ENCODE data around the gene TNFSF13.

The TNFSF13 gene

DNA sequence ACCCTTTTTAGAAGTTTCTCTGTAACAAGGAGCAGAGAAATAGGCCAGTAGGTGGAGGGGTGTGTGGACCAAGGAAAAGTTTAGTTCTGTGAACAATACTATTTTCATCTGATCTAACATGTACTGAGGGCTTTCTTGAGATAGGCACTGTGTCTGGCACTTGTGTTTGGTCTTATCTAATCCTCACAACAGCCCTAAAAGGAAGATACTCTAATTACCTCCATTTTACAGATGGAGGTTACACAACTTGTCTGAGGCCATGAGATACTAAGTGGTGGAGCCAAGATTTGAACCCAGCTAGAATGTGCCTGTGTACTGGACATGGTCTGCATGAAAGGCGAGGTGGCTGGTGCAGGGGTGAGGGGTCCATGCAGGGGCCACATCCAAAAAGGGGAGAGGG, 5.2 kb upstream of the TNFSF13 start:
- DNase-seq: peak; percentile 74

DNA sequence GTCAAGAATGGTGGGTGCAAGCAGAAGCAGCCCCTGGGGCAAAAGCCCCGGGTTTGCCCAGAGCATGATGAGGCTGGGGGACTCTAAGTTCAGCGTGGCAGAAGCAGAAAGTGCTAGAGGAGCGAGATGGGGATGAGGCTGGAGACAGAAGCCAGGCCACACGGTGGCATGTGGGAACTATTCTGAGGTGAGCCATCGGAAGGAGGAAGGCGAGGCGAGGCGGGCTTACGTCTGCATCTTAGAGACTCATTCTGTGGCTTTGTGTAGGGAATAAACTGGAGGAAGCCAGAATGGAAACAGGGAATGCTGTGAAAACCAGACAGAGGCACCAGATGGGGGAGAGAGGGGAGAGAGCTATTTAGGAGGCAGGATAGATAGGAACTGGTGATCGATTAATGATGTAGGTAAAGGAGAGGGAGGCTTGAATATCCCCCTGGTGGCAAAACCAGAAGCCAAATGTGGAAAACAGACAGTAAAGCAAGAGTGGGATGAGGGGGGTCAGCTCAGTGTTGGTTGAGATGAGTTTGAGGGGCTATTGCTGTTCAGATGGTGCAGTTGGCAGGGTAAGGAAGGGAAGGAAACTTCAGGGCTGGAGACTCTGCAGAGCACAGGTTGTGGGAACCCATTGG, 3.1 kb upstream of the TNFSF13 start:
- DNase-seq: peak; percentile 22

DNA sequence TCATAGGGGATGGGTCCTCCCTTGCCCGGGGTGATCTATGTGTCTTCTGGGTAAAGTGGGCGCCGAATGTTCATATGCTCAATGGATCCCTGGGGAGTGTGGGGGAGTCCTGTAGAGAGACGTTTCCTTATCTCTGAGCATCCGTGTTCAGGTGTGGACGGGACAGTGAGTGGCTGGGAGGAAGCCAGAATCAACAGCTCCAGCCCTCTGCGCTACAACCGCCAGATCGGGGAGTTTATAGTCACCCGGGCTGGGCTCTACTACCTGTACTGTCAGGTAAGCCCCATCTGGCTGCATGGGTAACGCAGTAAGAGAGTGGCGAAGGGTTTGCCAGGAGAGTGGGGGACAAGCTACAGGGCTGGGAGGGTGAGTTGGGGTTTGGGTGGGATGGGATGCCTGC, 1.9 kb upstream of the TNFSF13 start:
- DNase-seq: no peak

DNA sequence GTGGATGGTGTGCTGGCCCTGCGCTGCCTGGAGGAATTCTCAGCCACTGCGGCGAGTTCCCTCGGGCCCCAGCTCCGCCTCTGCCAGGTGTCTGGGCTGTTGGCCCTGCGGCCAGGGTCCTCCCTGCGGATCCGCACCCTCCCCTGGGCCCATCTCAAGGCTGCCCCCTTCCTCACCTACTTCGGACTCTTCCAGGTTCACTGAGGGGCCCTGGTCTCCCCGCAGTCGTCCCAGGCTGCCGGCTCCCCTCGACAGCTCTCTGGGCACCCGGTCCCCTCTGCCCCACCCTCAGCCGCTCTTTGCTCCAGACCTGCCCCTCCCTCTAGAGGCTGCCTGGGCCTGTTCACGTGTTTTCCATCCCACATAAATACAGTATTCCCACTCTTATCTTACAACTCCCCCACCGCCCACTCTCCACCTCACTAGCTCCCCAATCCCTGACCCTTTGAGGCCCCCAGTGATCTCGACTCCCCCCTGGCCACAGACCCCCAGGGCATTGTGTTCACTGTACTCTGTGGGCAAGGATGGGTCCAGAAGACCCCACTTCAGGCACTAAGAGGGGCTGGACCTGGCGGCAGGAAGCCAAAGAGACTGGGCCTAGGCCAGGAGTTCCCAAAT, 1.3 kb upstream of the TNFSF13 start:
- DNase-seq: no peak

DNA sequence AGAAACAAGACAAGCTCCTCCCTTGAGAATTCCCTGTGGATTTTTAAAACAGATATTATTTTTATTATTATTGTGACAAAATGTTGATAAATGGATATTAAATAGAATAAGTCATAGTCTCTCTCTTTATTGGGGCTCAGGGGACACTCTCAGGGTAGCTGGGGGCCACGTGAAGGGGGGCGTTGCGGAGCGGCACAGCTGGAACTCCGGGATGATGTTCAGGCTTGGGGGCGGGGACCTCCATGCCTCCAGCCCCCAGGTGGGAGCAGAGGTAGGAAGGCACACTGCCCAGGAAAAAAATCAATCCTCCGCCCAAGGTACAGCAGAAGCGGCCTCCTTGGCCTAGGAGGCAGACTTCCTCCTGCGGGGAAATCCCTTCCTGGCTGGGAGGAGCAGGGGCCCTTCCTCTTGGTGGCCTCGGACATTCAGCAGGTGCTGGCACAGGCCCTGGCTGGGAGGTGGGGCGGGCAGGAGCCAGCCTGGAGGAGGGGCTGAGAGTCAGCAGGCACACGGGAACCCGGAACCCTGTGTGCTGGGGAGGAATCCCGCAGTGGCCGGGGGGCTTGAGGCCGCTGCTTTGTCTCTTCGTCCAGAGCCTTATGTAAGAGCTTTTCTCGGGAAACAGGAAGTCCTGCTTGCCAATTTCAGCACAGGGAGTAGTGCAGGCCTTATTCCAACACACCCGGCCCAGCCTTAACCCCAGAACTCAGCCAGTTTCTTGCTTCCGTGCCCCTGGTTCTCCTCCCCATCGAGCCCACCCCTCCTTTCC, 591 bp upstream of the TNFSF13 start:
- DNase-seq: peak; percentile 91

DNA sequence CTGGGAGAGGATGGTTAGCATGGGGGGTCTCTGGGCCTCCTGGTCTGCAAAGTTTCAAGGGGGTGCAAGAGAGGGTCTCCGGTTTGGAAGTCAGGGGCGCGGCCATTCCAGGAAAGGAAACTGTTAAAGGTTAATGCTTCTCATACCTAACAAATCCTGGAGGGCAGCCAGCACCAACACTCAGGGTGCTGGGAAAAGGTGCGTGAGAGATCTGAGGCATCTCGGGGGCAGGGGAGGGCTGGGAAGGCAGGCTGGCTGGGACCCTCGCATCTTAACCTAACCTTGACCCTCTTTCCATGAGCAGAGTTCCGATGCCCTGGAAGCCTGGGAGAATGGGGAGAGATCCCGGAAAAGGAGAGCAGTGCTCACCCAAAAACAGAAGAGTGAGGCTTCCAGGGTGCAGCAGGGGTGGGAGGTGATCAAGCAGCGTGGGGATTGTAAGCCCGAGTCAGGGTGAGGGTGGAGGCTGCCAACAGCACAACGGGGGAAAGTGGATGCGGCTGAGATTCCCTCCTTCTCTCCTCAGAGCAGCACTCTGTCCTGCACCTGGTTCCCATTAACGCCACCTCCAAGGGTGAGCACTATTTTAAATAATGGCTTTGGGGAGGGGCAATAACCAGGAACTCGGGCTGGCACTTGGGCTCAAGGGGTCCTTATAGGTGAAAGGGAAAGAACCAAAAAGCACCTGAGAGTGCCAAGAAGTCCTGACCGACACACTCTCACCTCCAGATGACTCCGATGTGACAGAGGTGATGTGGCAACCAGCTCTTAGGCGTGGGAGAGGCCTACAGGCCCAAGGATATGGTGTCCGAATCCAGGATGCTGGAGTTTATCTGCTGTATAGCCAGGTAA, 996 bp downstream of the TNFSF13 start:
- peak; percentile 19 for DNase-seq

DNA sequence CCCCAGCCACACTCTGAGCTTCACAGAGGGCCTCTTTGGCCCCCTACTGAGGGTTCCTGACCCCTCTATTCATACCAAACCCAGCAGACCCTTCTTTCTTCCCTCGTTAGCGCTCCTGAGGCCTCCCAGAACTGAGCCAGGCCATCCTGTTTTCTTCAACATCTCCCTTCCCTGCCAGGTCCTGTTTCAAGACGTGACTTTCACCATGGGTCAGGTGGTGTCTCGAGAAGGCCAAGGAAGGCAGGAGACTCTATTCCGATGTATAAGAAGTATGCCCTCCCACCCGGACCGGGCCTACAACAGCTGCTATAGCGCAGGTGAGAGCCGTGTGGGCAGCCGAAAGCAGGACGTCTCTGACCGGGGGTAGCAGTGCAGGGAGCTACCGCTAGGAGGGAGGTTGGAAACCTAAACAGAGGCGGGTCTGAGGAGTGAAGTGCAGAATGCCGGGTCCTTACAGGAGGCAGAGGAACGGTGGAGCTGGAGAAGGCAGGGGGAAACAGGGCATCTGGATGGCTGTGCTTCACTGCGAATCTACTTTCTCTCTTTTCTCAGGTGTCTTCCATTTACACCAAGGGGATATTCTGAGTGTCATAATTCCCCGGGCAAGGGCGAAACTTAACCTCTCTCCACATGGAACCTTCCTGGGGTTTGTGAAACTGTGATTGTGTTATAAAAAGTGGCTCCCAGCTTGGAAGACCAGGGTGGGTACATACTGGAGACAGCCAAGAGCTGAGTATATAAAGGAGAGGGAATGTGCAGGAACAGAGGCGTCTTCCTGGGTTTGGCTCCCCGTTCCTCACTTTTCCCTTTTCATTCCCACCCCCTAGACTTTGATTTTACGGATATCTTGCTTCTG, 1.9 kb downstream of the TNFSF13 start:
- peak; percentile 88 for DNase-seq

DNA sequence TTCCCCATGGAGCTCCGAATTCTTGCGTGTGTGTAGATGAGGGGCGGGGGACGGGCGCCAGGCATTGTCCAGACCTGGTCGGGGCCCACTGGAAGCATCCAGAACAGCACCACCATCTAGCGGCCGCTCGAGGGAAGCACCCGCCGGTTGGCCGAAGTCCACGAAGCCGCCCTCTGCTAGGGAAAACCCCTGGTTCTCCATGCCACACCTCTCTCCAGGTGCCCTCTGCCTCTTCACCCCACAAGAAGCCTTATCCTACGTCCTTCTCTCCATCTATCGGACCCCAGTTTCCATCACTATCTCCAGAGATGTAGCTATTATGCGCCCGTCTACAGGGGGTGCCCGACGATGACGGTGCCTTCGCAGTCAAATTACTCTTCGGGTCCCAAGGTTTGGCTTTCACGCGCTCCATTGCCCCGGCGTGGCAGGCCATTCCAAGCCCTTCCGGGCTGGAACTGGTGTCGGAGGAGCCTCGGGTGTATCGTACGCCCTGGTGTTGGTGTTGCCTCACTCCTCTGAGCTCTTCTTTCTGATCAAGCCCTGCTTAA, 2.6 kb downstream of the TNFSF13 start:
- peak; percentile 94 for DNase-seq

DNA sequence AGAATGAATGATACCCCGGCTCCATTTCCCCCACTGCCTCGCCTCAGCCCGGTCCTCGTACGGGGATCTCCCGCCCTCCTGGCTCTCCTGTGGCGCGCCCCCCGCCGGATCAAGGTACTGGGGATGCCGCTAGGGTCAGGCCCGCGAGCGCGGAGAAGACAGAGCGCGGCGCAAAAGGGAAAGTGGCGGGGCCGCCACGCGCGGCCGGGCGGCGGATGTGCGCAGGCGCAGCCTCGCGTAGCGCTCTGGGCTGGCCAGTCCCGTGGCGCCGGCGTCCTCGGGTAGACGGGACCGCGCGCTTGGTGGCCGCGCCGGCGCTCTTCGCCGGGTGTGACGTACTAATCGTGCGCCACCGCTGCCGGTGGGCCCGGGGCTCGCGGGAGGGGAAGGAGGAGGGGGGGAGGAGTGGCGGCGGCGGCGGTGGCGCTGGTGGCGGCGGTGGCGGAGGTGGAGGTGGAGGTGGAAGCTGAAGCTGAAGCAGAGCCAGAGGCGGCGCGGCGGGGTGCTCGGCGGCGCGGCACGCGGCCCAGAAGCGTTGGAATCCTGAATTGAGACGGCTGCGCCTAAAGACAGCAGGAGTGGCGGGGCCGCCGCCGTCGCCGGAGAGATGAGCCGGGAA, 3.1 kb downstream of the TNFSF13 start, which contains the start of gene SENP3:
Gene SENP3, plus strand, starts transcription at position 331 of the 619 bp plus-strand sequence. CDS start 1,158 bp downstream, outside the sequence.
- DNase-seq: peak; percentile 96

DNA sequence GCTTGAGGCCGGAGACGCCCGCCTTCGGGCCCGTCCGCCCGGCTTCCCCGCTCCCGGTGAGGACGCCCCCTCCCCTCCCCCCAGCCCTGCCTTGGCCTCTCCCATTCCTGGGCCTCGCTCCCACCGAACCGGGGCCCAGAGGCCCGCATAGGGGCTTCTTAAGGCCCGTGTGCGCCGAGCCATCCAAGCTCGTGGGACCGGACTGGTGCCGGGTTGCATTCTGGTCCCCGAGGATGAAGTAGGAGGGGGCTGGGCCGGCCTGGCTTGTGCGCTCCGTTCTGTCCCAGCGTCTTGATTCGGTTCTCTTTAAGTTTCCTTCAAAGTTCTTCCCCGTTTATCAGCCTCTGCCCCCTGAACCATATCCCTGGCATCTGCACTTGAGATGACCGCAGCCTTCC, 3.7 kb downstream of the TNFSF13 start:
- peak; percentile 43 for DNase-seq

DNA sequence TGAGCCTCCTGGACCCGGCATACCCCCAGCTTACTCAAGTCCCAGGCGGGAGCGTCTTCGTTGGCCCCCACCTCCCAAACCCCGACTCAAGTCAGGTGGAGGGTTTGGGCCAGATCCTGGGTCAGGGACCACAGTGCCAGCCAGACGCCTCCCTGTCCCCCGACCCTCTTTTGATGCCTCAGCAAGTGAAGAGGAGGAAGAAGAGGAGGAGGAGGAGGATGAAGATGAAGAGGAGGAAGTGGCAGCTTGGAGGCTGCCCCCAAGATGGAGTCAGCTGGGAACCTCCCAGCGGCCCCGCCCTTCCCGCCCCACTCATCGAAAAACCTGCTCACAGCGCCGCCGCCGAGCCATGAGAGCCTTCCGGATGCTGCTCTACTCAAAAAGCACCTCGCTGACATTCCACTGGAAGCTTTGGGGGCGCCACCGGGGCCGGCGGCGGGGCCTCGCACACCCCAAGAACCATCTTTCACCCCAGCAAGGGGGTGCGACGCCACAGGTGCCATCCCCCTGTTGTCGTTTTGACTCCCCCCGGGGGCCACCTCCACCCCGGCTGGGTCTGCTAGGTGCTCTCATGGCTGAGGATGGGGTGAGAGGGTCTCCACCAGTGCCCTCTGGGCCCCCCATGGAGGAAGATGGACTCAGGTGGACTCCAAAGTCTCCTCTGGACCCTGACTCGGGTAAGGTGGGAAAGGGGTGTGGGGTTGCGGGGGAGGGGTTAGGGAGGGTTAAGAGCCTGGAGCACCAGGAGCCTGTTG, 4.7 kb downstream of the TNFSF13 start:
- no peak for DNase-seq

DNA sequence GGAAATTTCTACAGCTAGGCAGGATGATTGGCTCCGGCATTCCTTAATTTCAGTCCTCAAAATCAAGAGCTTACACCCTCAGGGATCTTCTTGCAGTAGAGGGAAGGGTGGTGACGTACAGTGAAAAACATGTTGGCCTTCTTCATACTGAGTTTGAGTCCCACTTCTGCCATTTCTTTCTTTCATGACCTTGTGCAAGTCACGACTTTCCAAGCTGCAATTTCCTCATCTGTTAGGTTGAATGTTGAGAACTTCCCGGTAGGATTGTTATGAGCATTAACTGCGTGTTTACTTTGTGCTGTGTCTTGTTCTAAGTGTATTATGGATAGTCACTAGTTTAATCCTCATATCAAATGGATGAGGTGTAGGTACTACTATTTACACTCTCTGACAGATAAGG, 11.0 kb downstream of the TNFSF13 start:
- DNase-seq: no peak

DNA sequence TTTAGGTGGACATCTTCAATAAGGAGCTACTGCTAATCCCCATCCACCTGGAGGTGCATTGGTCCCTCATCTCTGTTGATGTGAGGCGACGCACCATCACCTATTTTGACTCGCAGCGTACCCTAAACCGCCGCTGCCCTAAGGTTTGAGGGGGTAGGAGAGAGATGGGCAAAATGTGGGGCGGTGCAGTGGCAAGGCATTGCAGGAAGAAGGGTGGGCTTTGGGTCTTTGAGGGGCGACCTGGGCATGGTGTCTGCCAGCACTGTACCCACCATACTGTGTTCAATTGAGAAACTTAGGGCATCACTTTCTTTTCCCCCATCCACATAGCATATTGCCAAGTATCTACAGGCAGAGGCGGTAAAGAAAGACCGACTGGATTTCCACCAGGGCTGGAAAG, 11.8 kb downstream of the TNFSF13 start:
- no peak for DNase-seq

DNA sequence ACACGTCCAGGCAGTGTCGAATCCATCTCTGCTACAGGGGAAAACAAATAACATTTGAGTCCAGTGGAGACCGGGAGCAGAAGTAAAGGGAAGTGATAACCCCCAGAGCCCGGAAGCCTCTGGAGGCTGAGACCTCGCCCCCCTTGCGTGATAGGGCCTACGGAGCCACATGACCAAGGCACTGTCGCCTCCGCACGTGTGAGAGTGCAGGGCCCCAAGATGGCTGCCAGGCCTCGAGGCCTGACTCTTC, 13.7 kb downstream of the TNFSF13 start:
- DNase-seq: no peak

DNA sequence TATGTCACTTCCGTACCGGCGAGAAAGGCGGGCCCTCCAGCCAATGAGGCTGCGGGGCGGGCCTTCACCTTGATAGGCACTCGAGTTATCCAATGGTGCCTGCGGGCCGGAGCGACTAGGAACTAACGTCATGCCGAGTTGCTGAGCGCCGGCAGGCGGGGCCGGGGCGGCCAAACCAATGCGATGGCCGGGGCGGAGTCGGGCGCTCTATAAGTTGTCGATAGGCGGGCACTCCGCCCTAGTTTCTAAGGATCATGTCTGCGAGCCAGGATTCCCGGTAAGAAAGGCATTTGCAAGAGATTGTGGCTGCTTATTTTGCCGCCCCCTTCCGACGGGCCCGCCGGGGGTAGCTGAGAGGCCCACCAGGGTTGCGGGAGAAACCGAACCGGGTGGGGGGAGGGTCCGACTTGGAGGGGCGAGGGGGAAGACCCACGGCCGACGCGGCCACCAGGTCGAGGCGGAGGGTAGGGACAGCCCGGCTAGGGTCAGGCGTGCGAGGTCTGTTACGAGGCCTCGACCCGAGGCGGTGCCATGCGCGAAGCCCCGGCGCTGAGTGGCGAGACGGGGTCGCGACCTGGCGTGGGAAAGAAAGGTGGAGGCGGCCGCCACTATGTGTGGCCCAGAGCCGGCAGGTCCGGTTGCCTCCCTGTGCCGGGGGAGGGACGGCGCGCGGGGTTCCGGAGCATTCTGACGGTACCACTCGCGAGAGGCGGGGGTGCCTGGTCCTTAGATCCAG, 14.2 kb downstream of the TNFSF13 start:
- DNase-seq: peak; percentile 100

DNA sequence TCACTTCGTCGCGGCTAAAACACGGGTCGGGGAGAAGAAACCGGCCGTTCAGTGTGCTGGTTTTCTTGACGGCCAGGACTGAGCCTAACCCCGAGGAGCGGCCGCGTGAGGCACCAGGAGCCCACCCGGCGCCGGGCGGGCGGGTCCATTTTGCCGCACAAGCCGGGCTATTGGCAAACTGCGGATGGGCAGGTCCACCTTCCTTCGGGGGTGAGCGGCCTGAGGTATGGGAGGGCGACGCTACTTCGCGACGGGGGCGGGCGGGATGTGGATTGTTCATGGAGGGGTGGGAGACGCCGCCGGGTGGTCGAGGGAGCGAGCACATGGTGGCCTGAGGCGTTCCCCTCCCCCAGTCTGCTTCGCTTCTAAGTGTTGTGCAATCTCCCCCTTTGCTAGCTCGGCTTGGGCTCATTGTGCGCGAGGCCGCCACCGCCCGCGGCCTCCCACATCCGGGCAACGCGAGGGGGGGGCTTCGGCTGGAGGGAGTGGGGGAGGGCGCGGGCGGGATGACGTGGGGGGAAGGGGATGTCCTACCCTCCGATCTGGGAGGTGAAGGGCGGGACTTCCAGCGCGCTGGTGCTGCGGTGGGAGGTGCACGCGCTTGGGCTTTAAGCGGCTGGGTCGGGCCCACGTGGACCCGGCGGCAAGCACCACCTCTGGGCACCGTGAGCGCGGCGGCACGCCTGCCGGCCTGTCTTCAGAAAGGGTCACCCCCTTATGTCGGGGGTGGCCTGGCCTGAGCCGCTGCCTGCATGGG, 15.0 kb downstream of the TNFSF13 start:
- DNase-seq: peak; percentile 97

DNA sequence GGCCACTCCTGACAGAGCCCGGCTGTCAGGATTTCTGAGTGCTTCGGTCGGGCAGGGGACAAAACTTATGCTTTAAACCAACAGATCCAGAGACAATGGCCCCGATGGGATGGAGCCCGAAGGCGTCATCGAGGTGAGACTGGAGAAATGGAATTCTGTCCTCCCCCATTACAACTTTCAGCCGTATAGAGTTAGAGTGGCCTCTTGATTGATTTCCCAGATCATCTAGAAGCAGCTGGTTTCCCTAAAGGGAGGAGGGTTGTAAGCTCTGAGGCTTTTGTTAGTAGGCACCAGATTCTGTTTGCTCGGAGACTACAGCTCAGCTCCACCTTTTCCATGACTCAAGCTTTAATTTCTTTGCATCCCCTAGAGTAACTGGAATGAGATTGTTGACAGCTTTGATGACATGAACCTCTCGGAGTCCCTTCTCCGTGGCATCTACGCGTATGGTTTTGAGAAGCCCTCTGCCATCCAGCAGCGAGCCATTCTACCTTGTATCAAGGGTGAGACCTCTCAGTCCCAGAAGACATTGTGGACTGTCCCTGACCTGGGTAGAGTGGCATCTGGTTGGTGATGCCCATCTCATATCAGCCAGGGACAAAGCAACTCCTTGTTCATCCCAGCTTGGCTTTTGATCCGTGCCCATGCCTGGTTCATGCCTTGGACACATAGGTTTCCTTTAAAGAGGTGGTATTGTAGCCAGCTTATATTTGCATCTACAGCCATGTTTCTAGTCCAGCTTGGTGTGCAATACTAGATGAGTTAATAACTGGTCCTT, 15.8 kb downstream of the TNFSF13 start:
- DNase-seq: peak; percentile 25

DNA sequence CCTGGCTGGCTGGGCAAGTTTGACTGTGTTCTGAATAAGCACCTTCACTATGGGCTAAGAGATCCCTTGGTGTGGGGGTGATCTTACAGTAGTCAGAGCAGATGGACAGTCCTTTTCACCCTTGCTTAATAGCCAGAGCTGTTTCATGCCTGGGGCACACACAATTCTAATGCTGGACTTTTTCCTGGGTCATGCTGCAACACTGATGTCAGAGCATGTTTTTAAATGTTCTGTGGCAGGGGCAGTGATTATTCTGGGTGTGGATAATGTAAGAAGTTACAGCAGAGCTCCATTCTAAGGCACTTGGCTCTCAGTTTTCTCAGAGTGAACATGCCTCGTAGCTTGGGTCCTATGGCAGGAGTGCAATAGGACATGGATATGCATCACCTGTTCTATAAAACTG, 16.9 kb downstream of the TNFSF13 start:
- DNase-seq: no peak

DNA sequence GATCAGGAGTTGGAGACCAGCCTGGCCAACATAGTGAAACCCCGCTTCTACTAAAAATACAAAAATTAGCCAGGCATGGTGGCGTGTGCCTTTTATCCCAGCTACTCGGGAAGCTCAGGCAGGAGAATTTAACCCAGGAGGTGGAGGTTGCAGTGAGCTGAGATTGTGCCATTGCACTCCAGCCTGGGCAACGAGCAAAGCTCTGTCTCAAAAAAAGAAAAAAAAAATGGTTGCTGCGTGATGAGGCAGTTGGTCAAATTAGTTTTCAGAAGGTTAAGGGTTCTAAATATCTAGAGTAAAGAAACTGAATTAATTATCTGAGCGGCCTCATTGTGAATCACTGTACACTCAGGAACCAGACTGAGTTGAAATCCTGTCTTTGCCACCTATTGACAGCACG, 17.4 kb downstream of the TNFSF13 start:
- DNase-seq: no peak

Data from hematopoietic multipotent progenitor cell treated with erythropoietin and hydrocortisone succinate and interleukin-3 and kit ligand, for 4 days (in vitro differentiated cells).